ENCODE results near the gene IDUA.
"Not testable (repeated sequence)": the region's sequence is repeated elsewhere in the genome, so short reads cannot be mapped to it uniquely, and the experiment has no call there.

The IDUA gene

DNA sequence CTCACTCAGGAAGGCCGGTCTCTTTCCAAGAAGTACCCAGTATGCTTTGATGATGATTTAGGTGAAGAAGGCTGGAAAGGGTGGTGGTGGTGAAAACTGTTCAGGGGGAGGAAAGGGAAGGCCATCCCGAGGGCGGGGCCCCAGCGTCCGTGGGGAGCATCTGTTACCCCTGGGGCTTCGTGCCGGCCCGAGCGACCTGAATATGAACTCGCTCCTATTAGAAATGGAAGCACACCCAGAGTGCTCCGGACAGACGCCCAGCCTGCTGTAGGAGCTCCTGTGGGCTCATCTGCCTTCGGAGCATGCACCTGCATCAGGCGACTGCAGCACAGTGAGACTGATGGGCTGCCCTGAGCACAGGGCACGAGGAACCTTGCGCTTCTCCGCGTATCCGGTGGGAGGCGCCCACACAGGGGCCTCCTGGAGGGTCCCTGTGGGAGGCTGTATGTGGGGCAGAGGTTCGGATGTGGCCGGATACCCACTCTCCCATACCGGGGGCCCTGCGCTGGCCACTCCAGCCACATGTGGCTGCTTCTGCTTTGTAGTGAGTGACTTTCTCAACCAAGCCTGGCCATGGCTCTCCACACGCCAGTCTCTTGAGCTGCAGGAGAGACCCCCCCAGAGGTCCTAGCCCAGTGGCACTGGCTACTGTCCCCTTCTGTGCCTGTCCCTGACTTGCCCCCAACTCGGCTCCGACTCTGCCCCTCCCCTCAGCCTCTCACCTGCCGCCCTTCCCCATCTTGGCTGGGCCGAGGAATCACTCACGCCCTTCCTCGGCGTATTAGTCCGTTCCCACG is 61.3 kb downstream of the IDUA start:
- DNase-seq, result no peak

DNA sequence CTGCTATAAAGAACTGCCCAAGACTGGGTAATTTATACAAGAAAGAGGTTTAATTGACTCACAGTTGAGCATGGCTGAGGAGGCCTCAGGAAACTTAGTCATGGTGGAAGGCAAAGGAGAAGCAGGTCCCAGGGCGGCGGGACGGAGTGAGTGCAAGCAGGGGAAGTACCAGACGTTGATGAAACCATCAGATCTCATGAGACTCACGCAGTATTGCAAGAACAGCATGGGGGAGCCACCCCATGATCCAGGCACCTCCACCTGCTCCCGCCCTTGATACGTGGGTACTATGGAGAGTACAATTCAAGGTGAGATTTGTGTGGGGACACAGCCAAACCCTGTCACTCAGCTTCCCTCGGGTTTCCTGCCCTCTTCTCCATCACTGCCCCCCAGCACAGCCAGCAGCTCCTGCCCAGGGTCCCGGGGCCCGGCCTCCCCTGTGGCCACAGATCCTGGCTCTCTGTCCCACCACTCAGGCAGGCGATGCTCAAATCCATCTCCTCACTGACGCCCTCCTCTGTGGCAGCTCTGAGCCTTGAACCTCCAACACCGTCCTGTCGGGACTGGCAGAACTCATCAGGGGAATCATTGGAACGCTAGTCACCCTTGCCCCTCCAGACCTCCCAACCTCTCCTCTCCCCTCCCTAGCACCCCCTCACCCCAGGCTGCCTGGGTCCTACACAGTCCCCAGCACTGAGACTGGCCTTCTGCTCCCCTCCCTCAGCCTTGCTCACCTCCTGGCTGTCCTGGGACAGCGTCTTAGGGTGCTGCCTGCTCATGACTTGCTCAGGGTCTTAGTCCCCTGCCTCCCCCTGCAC is 62.1 kb downstream of the IDUA start:
- no peak for DNase-seq

DNA sequence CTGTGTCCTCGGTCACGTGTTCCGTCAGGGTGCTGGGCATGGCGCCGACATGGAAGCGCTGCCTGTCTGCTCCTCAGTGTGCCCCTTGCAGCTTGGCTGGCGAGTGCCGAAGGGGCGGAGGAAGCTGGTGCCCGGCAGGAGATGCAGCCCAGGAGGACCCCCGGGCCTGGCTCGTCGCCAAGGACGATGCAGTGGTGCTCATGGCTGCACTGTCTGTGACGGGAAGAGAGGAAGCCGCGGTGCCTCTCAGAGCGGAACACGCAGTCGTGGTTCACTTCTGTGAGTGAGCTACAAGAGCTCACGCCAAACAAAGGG is 62.7 kb downstream of the IDUA start:
- no peak for DNase-seq

DNA sequence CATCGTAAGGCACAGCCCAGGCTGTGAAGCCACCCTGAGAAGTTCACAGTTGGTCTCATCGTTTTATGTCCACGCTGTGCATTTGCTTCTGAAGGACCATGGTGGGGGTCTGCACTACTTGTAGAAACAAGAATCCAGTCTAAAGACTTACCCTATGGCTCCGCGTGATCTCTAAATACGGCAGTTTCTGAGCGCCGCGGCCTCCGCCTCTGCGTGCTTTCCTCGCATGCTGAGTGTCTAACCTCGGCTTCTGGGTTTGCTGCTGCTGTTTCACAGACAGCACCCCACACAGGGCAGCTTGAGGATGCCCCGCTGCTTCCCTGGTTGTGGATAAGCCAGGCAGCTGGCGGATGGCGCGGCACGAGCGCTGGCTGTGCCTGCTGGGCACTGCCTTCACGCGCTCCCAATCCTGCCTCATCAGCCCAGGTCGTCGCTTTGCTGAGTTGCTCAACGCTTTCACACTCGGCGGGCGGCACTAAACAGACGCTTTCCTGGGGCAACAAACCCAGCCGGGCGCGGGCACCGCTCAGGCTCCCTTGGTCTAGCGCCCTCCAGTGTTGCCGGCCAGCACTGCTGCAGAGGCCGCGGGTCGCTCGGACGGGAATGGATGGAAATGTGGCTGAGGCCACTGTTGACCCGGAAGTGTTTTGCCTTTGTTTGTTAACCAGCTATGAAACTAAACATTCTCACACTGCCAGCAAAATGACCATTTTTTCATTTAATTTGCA is 63.8 kb downstream of the IDUA start:
- no peak for DNase-seq

DNA sequence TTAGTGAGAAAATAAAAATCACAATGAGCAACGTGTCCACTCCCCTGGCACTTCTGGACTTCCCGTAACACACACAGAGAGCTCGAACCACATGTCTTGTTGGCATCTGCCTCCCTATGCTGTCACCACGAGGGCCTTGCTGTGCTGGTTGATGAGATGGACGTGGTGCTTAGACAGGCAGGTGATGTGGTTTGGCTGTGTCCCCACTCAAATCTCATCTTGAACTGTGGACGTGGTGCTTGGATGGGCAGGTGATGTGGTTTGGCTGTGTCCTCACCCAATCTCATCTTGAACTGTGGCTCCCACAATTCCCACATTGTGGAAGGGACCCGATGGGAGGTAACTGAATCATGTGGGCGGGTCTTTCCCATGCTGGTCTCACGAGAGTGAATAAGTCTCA is 64.6 kb downstream of the IDUA start:
- DNase-seq, result no peak

DNA sequence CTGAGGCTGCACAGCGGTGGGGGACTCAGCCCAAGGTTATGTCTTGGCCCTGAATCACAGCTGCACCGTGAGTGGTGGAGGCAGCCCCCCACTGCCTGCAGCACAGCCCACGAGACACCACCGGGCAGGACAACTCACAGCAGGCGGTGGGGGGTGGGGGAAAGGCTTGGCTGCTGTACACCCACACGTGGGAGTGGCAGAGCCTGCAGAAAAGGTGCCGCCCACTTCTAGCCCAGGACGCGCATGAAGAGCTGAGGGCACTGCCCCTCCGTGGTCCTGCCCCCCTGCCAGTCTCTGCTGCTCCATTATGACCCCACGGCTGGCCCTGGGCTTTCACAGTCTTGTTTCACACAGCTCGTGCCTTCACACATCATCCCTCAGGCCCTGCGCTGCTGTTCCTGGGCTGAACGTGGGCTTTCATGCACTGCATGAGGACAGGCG is 65.4 kb downstream of the IDUA start:
- no peak for DNase-seq

DNA sequence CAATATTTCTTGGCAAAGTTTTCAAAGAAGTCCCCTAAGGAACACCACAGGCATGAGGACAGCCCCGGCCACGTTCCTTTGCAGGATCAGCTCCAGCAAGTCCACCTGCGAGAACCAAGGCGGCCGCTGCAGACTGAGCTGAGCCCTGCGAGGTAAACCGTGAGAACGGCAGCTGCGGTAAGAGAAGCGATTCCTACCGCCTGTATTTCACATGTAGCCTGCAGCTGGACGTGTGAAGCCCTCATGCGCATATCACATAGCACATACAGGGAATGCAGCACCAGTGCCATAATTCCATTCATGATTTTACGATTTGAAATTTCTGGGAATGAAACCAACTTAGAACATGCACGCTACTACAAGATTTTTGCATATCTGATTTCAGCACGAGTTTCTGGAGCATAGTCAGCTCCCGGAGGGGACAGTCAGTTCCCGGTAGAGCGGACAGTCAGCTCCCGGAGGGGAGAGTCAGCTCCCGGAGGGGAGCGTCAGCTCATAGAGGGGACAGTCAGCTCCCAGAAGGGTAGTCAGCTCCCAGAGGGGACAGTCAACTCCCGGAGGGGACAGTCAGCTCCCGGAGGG is 66.3 kb downstream of the IDUA start:
- no peak for DNase-seq

DNA sequence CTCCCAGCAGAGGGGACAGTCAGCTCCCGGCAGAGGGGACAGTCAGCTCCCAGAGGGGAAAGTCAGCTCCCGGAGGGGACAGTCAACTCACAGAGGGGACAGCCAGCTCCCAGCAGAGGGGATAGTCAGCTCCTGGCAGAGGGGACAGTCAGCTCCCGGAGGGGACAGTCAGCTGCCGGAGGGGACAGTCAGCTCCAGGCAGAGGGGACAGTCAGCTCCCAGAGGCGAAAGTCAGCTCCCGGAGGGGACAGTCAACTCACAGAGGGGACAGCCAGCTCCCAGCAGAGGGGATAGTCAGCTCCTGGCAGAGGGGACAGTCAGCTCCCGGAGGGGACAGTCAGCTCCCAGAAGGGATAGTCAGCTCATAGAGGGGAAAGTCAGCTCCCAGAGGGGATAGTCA is 67.0 kb downstream of the IDUA start:
- DNase-seq, result not testable (repeated sequence)

Data from CD4-positive, alpha-beta T cell treated with Interleukin-12 subunit alpha and Interleukin-12 subunit beta, for 1 hour (primary cell).